ENCODE data around the gene ARHGAP30.

The ARHGAP30 gene

DNA sequence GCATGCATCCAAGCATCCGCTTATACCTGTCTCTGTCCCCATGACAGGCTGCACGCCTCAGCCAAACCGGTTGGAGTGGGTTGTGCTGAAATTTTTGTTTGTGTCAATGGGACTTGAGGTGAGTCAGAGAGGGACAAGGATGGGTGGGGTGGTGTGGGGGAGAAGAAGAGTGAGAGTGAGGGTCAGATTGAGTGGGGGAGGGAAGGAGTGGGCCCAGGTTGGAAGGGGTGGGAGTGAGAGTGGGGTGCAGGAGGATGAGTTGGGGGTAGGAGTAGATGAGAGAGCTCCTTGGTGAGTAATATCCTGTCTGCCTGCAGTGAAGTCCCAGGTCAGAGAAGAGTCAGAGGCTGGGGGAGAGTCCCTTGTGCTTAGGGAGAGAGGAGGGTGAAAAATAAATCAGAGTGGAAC, 22.9 kb upstream of the ARHGAP30 start:
- Histone ChIP-seq H3K4me1 (ENCODE audit: control insufficient read depth, low read length) (peaks cover 7% of the 10 kb centered on the region), H3K79me2 (ENCODE audit: control insufficient read depth, low read length) (no peaks in the 10 kb centered on the region), H3K4me2 (ENCODE audit: low read length) (no peak overlapping the region), H3K4me3 (ENCODE audit: low read length) (no peak overlapping the region), H4K20me1 (ENCODE audit: control insufficient read depth, insufficient read depth, low read depth, low read length) (no peaks in the 10 kb centered on the region), H3F3A (ENCODE audit: control insufficient read depth, insufficient read depth) (no peaks in the 10 kb centered on the region), H3K27me3 (ENCODE audit: control insufficient read depth, low read length) (no peaks in the 10 kb centered on the region), H3K27ac (ENCODE audit: low read depth, low read length) (no peak overlapping the region), H3K9me3 (ENCODE audit: control insufficient read depth, insufficient read depth, low read length) (no peaks in the 10 kb centered on the region), H3K36me3 (ENCODE audit: control insufficient read depth, low read length) (no peaks in the 10 kb centered on the region), H3K9me2 (replicated peaks; ENCODE audit: control insufficient read depth, low read length) (no peaks in the 10 kb centered on the region)
- TF ChIP-seq, protein P1, sequence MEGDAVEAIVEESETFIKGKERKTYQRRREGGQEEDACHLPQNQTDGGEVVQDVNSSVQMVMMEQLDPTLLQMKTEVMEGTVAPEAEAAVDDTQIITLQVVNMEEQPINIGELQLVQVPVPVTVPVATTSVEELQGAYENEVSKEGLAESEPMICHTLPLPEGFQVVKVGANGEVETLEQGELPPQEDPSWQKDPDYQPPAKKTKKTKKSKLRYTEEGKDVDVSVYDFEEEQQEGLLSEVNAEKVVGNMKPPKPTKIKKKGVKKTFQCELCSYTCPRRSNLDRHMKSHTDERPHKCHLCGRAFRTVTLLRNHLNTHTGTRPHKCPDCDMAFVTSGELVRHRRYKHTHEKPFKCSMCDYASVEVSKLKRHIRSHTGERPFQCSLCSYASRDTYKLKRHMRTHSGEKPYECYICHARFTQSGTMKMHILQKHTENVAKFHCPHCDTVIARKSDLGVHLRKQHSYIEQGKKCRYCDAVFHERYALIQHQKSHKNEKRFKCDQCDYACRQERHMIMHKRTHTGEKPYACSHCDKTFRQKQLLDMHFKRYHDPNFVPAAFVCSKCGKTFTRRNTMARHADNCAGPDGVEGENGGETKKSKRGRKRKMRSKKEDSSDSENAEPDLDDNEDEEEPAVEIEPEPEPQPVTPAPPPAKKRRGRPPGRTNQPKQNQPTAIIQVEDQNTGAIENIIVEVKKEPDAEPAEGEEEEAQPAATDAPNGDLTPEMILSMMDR (IDR thresholded peaks at IDR 0.05; ENCODE audit: low read depth, low read length, poor library complexity, severe bottlenecking): no peak
- TF ChIP-seq EZH2phosphoT487 (IDR thresholded peaks at IDR 0.05; ENCODE audit: borderline replicate concordance, low read length): no peak

DNA sequence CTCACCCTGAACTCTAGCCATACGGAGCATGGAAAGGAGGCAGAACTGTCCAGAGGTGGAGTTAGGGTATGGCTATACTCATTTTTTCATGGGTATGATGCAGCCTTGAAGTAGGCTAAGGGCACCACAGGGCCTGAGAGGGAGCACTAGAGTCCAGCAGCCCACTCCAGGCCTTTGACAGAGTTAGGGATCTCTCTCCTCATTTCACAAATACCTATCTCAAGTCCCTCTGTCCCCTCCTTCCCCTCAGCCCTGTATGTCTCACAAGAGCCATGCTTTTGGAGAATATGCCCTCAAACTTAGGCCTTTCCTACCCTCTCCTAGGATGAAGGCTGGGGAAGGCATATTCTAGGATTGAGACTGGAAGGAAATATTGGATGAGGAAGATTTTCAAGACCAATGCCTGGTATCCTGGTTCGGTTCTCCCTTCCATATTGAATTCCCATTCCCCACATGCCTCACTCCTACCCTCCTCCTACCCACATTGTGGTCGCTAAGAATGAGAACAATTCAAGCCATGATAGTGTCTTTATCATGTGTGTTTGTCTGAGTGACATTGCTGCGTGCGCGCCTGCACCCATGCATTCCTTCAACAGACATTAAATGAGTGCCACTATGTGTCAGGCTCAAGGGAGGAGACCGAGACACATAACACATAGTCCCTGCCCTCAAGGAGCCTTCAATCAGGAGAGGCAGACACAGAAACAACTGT, 22.3 kb upstream of the ARHGAP30 start:
- TF ChIP-seq, protein P1 (IDR thresholded peaks at IDR 0.05; ENCODE audit: low read depth, low read length, poor library complexity, severe bottlenecking): no peak
- no peak for TF ChIP-seq EZH2phosphoT487 (IDR thresholded peaks at IDR 0.05; ENCODE audit: borderline replicate concordance, low read length)
- H4K20me1 ChIP-seq (ENCODE audit: control insufficient read depth, insufficient read depth, low read depth, low read length): no peaks in the 10 kb centered on the region
- no peak overlapping the region for H3K4me3 ChIP-seq (ENCODE audit: low read length)
- no peaks in the 10 kb centered on the region for H3K9me2 ChIP-seq (replicated peaks; ENCODE audit: control insufficient read depth, low read length)
- no peaks in the 10 kb centered on the region for H3K79me2 ChIP-seq (ENCODE audit: control insufficient read depth, low read length)
- peaks cover under 1% of the 10 kb centered on the region for H3K4me1 ChIP-seq (ENCODE audit: control insufficient read depth, low read length)
- no peaks in the 10 kb centered on the region for H3K9me3 ChIP-seq (ENCODE audit: control insufficient read depth, insufficient read depth, low read length)
- no peaks in the 10 kb centered on the region for H3K36me3 ChIP-seq (ENCODE audit: control insufficient read depth, low read length)
- H3F3A ChIP-seq (ENCODE audit: control insufficient read depth, insufficient read depth): no peaks in the 10 kb centered on the region
- H3K27me3 ChIP-seq (ENCODE audit: control insufficient read depth, low read length): no peaks in the 10 kb centered on the region
- H3K4me2 ChIP-seq (ENCODE audit: low read length): no peak overlapping the region
- no peak overlapping the region for H3K27ac ChIP-seq (ENCODE audit: low read depth, low read length)

DNA sequence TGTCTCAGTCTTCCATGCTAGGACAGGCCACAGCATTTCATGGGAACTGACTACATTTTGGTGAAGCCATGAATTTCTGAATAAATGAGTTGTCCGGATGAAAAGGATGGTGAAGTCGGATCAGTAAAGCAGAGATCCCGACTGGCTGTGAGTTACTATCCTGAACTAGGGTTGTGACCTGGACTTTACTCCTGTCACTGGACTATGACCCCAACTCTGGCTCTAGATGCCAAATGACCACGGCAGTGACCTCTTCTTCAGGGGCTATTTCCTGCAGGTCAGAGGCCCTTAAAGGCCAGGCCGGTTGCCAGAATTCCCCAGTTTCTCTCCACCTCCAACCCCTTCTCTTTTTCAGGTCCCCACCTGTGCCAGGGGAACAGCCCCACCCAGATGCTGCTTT, 21.4 kb upstream of the ARHGAP30 start:
- H3K27ac ChIP-seq (ENCODE audit: low read depth, low read length): no peak overlapping the region
- H3K4me1 ChIP-seq (ENCODE audit: control insufficient read depth, low read length): no peaks in the 10 kb centered on the region
- no peak overlapping the region for H3K4me2 ChIP-seq (ENCODE audit: low read length)
- H4K20me1 ChIP-seq (ENCODE audit: control insufficient read depth, insufficient read depth, low read depth, low read length): no peaks in the 10 kb centered on the region
- no peaks in the 10 kb centered on the region for H3K27me3 ChIP-seq (ENCODE audit: control insufficient read depth, low read length)
- H3K9me3 ChIP-seq (ENCODE audit: control insufficient read depth, insufficient read depth, low read length): no peaks in the 10 kb centered on the region
- H3K4me3 ChIP-seq (ENCODE audit: low read length): no peak overlapping the region
- TF ChIP-seq, protein P1 (IDR thresholded peaks at IDR 0.05; ENCODE audit: low read depth, low read length, poor library complexity, severe bottlenecking): no peak
- no peak for TF ChIP-seq EZH2phosphoT487 (IDR thresholded peaks at IDR 0.05; ENCODE audit: borderline replicate concordance, low read length)
- H3K79me2 ChIP-seq (ENCODE audit: control insufficient read depth, low read length): no peaks in the 10 kb centered on the region
- H3F3A ChIP-seq (ENCODE audit: control insufficient read depth, insufficient read depth): no peaks in the 10 kb centered on the region
- H3K36me3 ChIP-seq (ENCODE audit: control insufficient read depth, low read length): no peaks in the 10 kb centered on the region
- H3K9me2 ChIP-seq (replicated peaks; ENCODE audit: control insufficient read depth, low read length): no peaks in the 10 kb centered on the region

All from DOHH2 (cell line).